ENCODE results near the gene SP5. TPM values are rescaled to one million over a fixed set of nuclear protein-coding genes. Genes with fewer than 3 reads are reported as not detected.

Gene SP5
- total RNA-seq (2014; rRNA removed; shearing (Covaris generic)) = not detected in 2 replicates

GRCh38 chr2:170715062-170715931 lies at the start of gene SP5:
Gene SP5, plus strand, starts transcription at chr2:170715337. Its CDS starts 176 bp downstream, at chr2:170715513.

Small RNA genes within 50 kb of the gene (small RNA-seq; reads per million reads assigned to genes)
- gene RF02271 = not detected

Other genes with a start within 250 kb of the SP5 start
- gene ERICH2, start 55.0 kb downstream of the SP5 start, total RNA-seq (2014; rRNA removed; shearing (Covaris generic)) = not detected in 2 replicates
- gene GAD1, start 101.5 kb downstream of the SP5 start, total RNA-seq (2014; rRNA removed; shearing (Covaris generic)) = 7.2 and 8.1 TPM in 2 replicates
- 10.8 and 17.9 TPM in 2 replicates for gene GORASP2, start 213.9 kb downstream of the SP5 start, total RNA-seq (2014; rRNA removed; shearing (Covaris generic))

All from A375 (cell line).